Measurements from ENCODE around the gene NTSR1.

The NTSR1 gene

GRCh38 chr20:62741191-62741691 is 32.6 kb downstream of the NTSR1 start:
- no peak for DNase-seq

GRCh38 chr20:62741701-62742491 is 33.3 kb downstream of the NTSR1 start:
- DNase-seq = no peak

- no peak for DNase-seq
Observed at GRCh38 chr20:62742550-62742949, 33.9 kb downstream of the NTSR1 start.

- no peak for DNase-seq
Observed at GRCh38 chr20:62742979-62743776, 34.5 kb downstream of the NTSR1 start.

- no peak for DNase-seq
Observed at GRCh38 chr20:62743777-62744317, 35.2 kb downstream of the NTSR1 start.

GRCh38 chr20:62744741-62745191 is 36.1 kb downstream of the NTSR1 start:
- DNase-seq = no peak

GRCh38 chr20:62745279-62745951 is 36.8 kb downstream of the NTSR1 start:
- DNase-seq = no peak

- no peak for DNase-seq
Observed at GRCh38 chr20:62745952-62746288, 37.3 kb downstream of the NTSR1 start.

- DNase-seq = no peak
Observed at GRCh38 chr20:62748311-62748710, 39.7 kb downstream of the NTSR1 start.

- no peak for DNase-seq
Observed at GRCh38 chr20:62749851-62750445, 41.3 kb downstream of the NTSR1 start.

- DNase-seq = no peak
Observed at GRCh38 chr20:62751551-62752150, 43.0 kb downstream of the NTSR1 start.

- no peak for DNase-seq
Observed at GRCh38 chr20:62752181-62752670, 43.6 kb downstream of the NTSR1 start.

GRCh38 chr20:62752671-62753501 is 44.2 kb downstream of the NTSR1 start:
- DNase-seq = no peak

- no peak for DNase-seq
Observed at GRCh38 chr20:62753626-62754025, 45.0 kb downstream of the NTSR1 start.

- DNase-seq = no peak
Observed at GRCh38 chr20:62754122-62754990, 45.7 kb downstream of the NTSR1 start.

- no peak for DNase-seq
Observed at GRCh38 chr20:62754991-62755356, 46.3 kb downstream of the NTSR1 start.

- no peak for DNase-seq
Observed at GRCh38 chr20:62755817-62756724, 47.4 kb downstream of the NTSR1 start.

- no peak for DNase-seq
Observed at GRCh38 chr20:62758226-62758912, 49.7 kb downstream of the NTSR1 start.

All from activated CD4-positive, CD25-positive, alpha-beta regulatory T cell (primary cell).